Left lung (tissue), 10 donors: ENCODE measurements around the gene TMEM170B. TPM values are rescaled to one million over a fixed set of nuclear protein-coding genes. Genes with fewer than 3 reads are reported as not detected.

ENCODE experiments used
- ATAC-seq: fragments of 200-7000 bp; cut with Tn5 transposase; one replicate; pipeline ENCODE4 v1.9.1; 2020; ENCODE audit warnings: moderate library complexity
- DNase-seq, 4 donors: peaks; one replicate each; pipeline ENCODE4 v3.0.0-alpha.2; 2013 to 2020
- H3K27ac ChIP-seq, 2 donors: fragments of 200-600 bp; sonication (generic) in 1 of 2; one replicate each; pipeline versions ENCODE4 v1.5.0 to v1.8.0; 2020 to 2021
- H3K27me3 ChIP-seq, 2 donors: fragments of 200-600 bp; sonication (generic) in 1 of 2; one replicate each; pipeline versions ENCODE4 v1.5.0 to v1.8.0; 2020 to 2021
- H3K36me3 ChIP-seq, 2 donors: fragments of 200-600 bp; sonication (generic) in 1 of 2; one replicate each; pipeline versions ENCODE4 v1.5.0 to v1.8.0; 2020 to 2021
- H3K4me1 ChIP-seq, 2 donors: fragments of 200-600 bp; one replicate each; pipeline ENCODE4 v1.8.0; 2021
- H3K4me3 ChIP-seq, 2 donors: fragments of 200-600 bp; sonication (generic) in 1 of 2; one replicate each; pipeline versions ENCODE4 v1.5.0 to v1.8.0; 2020 to 2021; ENCODE audit warnings: mild to moderate bottlenecking in 1 of 2
- H3K9me3 ChIP-seq, 2 donors: fragments of 200-600 bp; sonication (generic) in 1 of 2; one replicate each; pipeline versions ENCODE4 v1.5.0 to v1.8.0; 2020 to 2021
- CTCF ChIP-seq, 2 donors: fragments of 200-600 bp; sonication (generic) in 1 of 2; IDR thresholded peaks; one replicate each; pipeline versions ENCODE4 v1.5.0 to v1.8.0; 2021; ENCODE audit warnings: antibody characterized with exemption in 2 of 2
- intact Hi-C, 2 donors: fragments of 100-400 bp; cut with DNase I; formaldehyde crosslinking; loops; one replicate each; pipeline versions ENCODE4 v1.11.2 to v1.14.2; 2022
- polyA plus RNA-seq, 6 donors: library from polyadenylated mRNA; unstranded; fragments of 120-200 nt; gene quantifications; one replicate each; pipeline ENCODE4 v1.2.1, GENCODE V29; 2013; ENCODE audit not compliant: insufficient read length in 6 of 6
- total RNA-seq, 2 donors: library from RNA; stranded (reverse); fragmentation: NEBNext Ultra II Directional; extraction: Animal tissue kit (Norgen Biotek cat#: 25700); gene quantifications; one replicate each; pipeline ENCODE4 v1.2.1, GENCODE V29; 2021
- donor health status: DM: no; HTN: yes; CAD: no.
- donor health status: DM: no; HTN: no; CAD: no.

TMEM170B gene
- total and polyA plus RNA-seq, 8 donors, result 5.2 to 10.1 (median 5.5) TPM

GRCh38 chr6:11614534-11615213 is 77.1 kb downstream of the TMEM170B start:
- Histone ChIP-seq H3K27ac (peak overlapping the region; percentile 18 to 37), H3K36me3 (no peaks in the 10 kb centered on the region), H3K4me1 (no peaks in the 10 kb centered on the region), H3K9me3 (no peaks in the 10 kb centered on the region), H3K27me3 (no peaks in the 10 kb centered on the region), H3K4me3 (no peak overlapping the region)
- no peak for TF ChIP-seq CTCF (IDR thresholded peaks at IDR 0.05)
- no peak for ATAC-seq
- DNase-seq, result no peak
- intact Hi-C loops, result no loop called here

- Histone ChIP-seq H3K4me1 (no peaks in the 10 kb centered on the region), H3K27ac (no peak overlapping the region), H3K27me3 (no peaks in the 10 kb centered on the region), H3K4me3 (no peak overlapping the region), H3K36me3 (no peaks in the 10 kb centered on the region), H3K9me3 (no peaks in the 10 kb centered on the region)
- intact Hi-C loops, result no loop called here
- no peak for TF ChIP-seq CTCF (IDR thresholded peaks at IDR 0.05)
- ATAC-seq (no peak), DNase-seq (no peak)
These were observed 77.7 kb downstream of the TMEM170B start for GRCh38 chr6:11615214-11615602.

GRCh38 chr6:11616200-11616611 is 78.7 kb downstream of the TMEM170B start:
- no peaks in the 10 kb centered on the region for H3K36me3 ChIP-seq
- intact Hi-C loops, result no loop called here
- TF ChIP-seq CTCF (IDR thresholded peaks at IDR 0.05), result no peak
- H3K27me3 ChIP-seq, result no peaks in the 10 kb centered on the region
- no peak overlapping the region for H3K4me3 ChIP-seq
- ATAC-seq (no peak), DNase-seq (no peak)
- H3K9me3 ChIP-seq, result no peaks in the 10 kb centered on the region
- peak overlapping the region in 1 of 2 donors; percentile 15 for H3K27ac ChIP-seq
- no peaks in the 10 kb centered on the region for H3K4me1 ChIP-seq

- intact Hi-C loops, result no loop called here
- no peak for DNase-seq
- Histone ChIP-seq H3K4me1 (no peaks in the 10 kb centered on the region), H3K27ac (no peak overlapping the region), H3K36me3 (no peaks in the 10 kb centered on the region), H3K4me3 (no peak overlapping the region), H3K9me3 (no peaks in the 10 kb centered on the region), H3K27me3 (no peaks in the 10 kb centered on the region)
- ATAC-seq, result no peak
- no peak for TF ChIP-seq CTCF (IDR thresholded peaks at IDR 0.05)
These were observed 81.0 kb downstream of the TMEM170B start for GRCh38 chr6:11618533-11618932.

GRCh38 chr6:11621119-11621518 is 83.6 kb downstream of the TMEM170B start:
- intact Hi-C loops, result no loop called here
- Histone ChIP-seq H3K9me3 (no peaks in the 10 kb centered on the region), H3K36me3 (no peaks in the 10 kb centered on the region), H3K4me1 (no peaks in the 10 kb centered on the region), H3K4me3 (no peak overlapping the region), H3K27me3 (no peaks in the 10 kb centered on the region), H3K27ac (no peak overlapping the region)
- DNase-seq (no peak), ATAC-seq (no peak)
- no peak for TF ChIP-seq CTCF (IDR thresholded peaks at IDR 0.05)
